Adrenal gland (tissue), 12 donors: ENCODE results near the gene UBXN6. TPM values are rescaled to one million over a fixed set of nuclear protein-coding genes. Genes with fewer than 3 reads are reported as not detected.

Experiments
- DNase-seq, 7 donors: peaks; one replicate each; pipeline ENCODE4 v3.0.0-alpha.2; 2019 to 2020
- H3K27ac ChIP-seq, 5 donors: fragments of 200-600 bp; sonication (generic) in 4 of 5; 1 replicate in 3 of 5; 2 replicates in 2 of 5; pipeline versions ENCODE4 v1.5.1 to v1.8.0; 2016 to 2020; ENCODE audit warnings: mild to moderate bottlenecking in 1 of 5
- H3K27me3 ChIP-seq: fragments of 200-600 bp; 2 replicates; pipeline ENCODE4 v1.8.0; 2021
- H3K36me3 ChIP-seq, 2 donors: fragments of 200-600 bp; replicated peaks in 1 of 2; 1 replicate in 1 of 2; 2 replicates in 1 of 2; pipeline versions ENCODE4 v1.5.1 to v1.8.0; 2018 to 2022
- H3K4me1 ChIP-seq, 2 donors: fragments of 200-600 bp; replicated peaks in 1 of 2; 1 replicate in 1 of 2; 2 replicates in 1 of 2; pipeline versions ENCODE4 v1.5.1 to v1.8.0; 2018 to 2021
- H3K4me3 ChIP-seq, 4 donors: fragments of 200-600 bp; sonication (generic) in 3 of 4; one replicate each; pipeline ENCODE4 v1.5.1; 2016 to 2018
- H3K9me3 ChIP-seq, 3 donors: fragments of 200-600 bp; sonication (generic) in 1 of 3; replicated peaks in 1 of 3; 1 replicate in 2 of 3; 2 replicates in 1 of 3; pipeline versions ENCODE4 v1.5.1 to v1.8.0; 2016 to 2021
- CTCF ChIP-seq, 6 experiments: fragments of 450-650 bp in 4 of 6; fragments of 200-600 bp in 2 of 6; sonication (generic) in 1 of 6; IDR thresholded peaks; 1 replicate in 5 of 6; 2 replicates in 1 of 6; pipeline versions ENCODE4 v1.5.1 to v1.8.0; 2016 to 2021; ENCODE audit warnings: antibody characterized with exemption in 6 of 6, mild to moderate bottlenecking in 2 of 6, moderate library complexity in 1 of 6
- POLR2A ChIP-seq, 2 donors: fragments of 450-650 bp; IDR thresholded peaks; one replicate each; pipeline ENCODE4 v1.6.1; 2017; ENCODE audit warnings: antibody characterized with exemption in 2 of 2, mild to moderate bottlenecking in 2 of 2, moderate library complexity in 1 of 2
- WGBS, 4 donors: extraction: QIAGEN DNeasy Blood & Tissue Kit in 2 of 4; methylation state at CpG; one replicate each; pipeline versions ENCODE4 v1.1.5 to v1.1.7; 2013 to 2017; 5-methylcytosine and 5-hydroxymethylcytosine counted together
- intact Hi-C, 2 donors: fragments of 100-400 bp; cut with DNase I; formaldehyde crosslinking; loops; one replicate each; pipeline versions ENCODE4 v1.14.1 to v1.15.0; 2022 to 2023
- polyA plus RNA-seq, 3 donors: library from polyadenylated mRNA; stranded (reverse); fragments of 200-250 nt in 2 of 3; fragments of 350-450 nt in 1 of 3; fragmentation: Illumina TruSeq in 1 of 3; extraction: RNeasy Lipid Tissue Mini Kit (QIAGEN cat#74804) in 1 of 3; gene quantifications; one replicate each; pipeline ENCODE4 v1.2.3, GENCODE V29; 2013 to 2014
- total RNA-seq, 9 donors: library from RNA; depleted of rRNA in 4 of 9; stranded (reverse); fragments of >200 nt in 4 of 9; fragments of 120-200 nt in 1 of 9; fragmentation: NEBNext Ultra II Directional in 1 of 9; extraction: Animal tissue kit (Norgen Biotek cat#: 25700) in 1 of 9; gene quantifications; one replicate each; pipeline versions ENCODE4 v1.1.0 to v1.2.4, GENCODE V29; 2013 to 2023
- donor health status: healthy with polysubstance abuse.
- donor health status: Bipolar disorder and iron deficiency.
- donor health status: DM: yes; HTN: yes; CAD: no.
- donor health status: DM: no; HTN: no; CAD: no.
- donor health status: DM: no; HTN: no; CAD: no.
- donor health status: DM: yes; HTN: yes; CAD: no.

Gene UBXN6
- total and polyA plus RNA-seq, 12 donors, result 53.9 to 317 (median 254) TPM

DNA sequence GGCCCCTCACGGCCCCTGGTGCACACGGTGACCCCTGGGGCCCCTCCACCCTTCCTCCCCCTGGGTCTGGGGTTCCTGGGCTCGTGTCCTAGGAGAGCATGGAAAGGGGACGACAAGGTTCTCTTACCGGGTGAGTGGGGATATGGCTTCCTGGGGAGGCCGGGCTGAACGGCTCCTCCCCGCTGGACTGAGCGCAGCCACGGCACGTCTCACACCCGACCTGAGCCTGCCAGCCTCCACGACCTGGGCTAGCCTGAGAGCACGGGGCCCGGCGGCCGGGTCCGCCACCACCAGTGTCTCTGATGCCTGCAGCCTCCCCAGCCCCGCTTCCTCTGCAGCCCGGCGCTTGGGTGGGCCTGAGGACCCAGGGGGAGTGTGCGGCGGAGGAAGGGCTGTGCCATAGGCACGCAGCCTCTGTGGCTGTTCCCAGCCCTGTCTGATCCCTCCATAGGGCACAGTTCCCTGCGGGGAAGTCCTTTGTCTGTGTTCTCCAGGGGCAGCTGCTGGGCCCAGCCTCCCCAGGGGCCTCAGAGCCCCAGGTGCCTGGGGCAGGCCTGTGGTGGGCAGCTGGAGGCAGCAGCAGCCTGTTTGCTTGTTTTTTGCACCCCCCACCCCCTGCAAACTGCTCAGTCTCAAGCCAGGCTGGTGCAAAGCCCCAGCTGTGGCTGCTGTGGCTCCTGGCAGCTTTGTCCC lies 45.7 kb upstream of the UBXN6 start:
- H3K36me3 ChIP-seq, result peaks cover 0 to 43% of the 10 kb centered on the region in 2 donors
- H3K4me1 ChIP-seq, result peaks cover 0 to 8% of the 10 kb centered on the region in 2 donors
- no peak overlapping the region for H3K4me3 ChIP-seq
- H3K27me3 ChIP-seq, result no peaks in the 10 kb centered on the region
- TF ChIP-seq POLR2A (IDR thresholded peaks at IDR 0.05), result no peak
- no peak for TF ChIP-seq CTCF (IDR thresholded peaks at IDR 0.05)
- WGBS, 4 donors, result 89 to 98% (median 93%) methylated on average over 10 to 25 of the region's 25 CpGs
- intact Hi-C loops, result no loop called here
- DNase-seq, result no peak
- no peak overlapping the region for H3K27ac ChIP-seq
- H3K9me3 ChIP-seq, result no peaks in the 10 kb centered on the region

- Histone ChIP-seq H3K4me3 (no peak overlapping the region), H3K27ac (no peak overlapping the region), H3K36me3 (peaks cover 0 to 50% of the 10 kb centered on the region in 2 donors), H3K9me3 (no peaks in the 10 kb centered on the region), H3K27me3 (no peaks in the 10 kb centered on the region), H3K4me1 (peaks cover 0 to 8% of the 10 kb centered on the region in 2 donors)
- intact Hi-C loops, result no loop called here
- TF ChIP-seq CTCF (IDR thresholded peaks at IDR 0.05) (no peak), POLR2A (IDR thresholded peaks at IDR 0.05) (no peak)
- DNase-seq, result no peak
- 88 to 92% (median 90%) methylated on average over 21 to 37 of the region's 37 CpGs for WGBS, 4 donors
These were observed 44.9 kb upstream of the UBXN6 start for GRCh38 chr19:4502282-4503131.

- Histone ChIP-seq H3K4me1 (peaks cover 0 to 2% of the 10 kb centered on the region in 2 donors), H3K36me3 (peaks cover 0 to 59% of the 10 kb centered on the region in 2 donors), H3K9me3 (no peaks in the 10 kb centered on the region), H3K4me3 (no peak overlapping the region), H3K27me3 (no peaks in the 10 kb centered on the region), H3K27ac (no peak overlapping the region)
- no peak for TF ChIP-seq POLR2A (IDR thresholded peaks at IDR 0.05)
- TF ChIP-seq CTCF (IDR thresholded peaks at IDR 0.05), result no peak
- DNase-seq, result no peak
- WGBS, 4 donors, result 86 to 94% (median 88%) methylated on average over 14 to 25 of the region's 25 CpGs
- intact Hi-C loops, result no loop called here
These were observed 44.1 kb upstream of the UBXN6 start for GRCh38 chr19:4501691-4502090.

- no peaks in the 10 kb centered on the region for H3K4me1 ChIP-seq
- TF ChIP-seq POLR2A (IDR thresholded peaks at IDR 0.05) (no peak), CTCF (IDR thresholded peaks at IDR 0.05) (no peak)
- H3K9me3 ChIP-seq, result no peaks in the 10 kb centered on the region
- H3K36me3 ChIP-seq, result peaks cover 0 to 65% of the 10 kb centered on the region in 2 donors
- no peaks in the 10 kb centered on the region for H3K27me3 ChIP-seq
- intact Hi-C loops, result no loop called here
- DNase-seq, result no peak
- no peak overlapping the region for H3K4me3 ChIP-seq
- no peak overlapping the region for H3K27ac ChIP-seq
- WGBS, 4 donors, result 94 to 97% (median 96%) methylated on average over 11 to 29 of the region's 29 CpGs
These were observed 43.4 kb upstream of the UBXN6 start for GRCh38 chr19:4500841-4501591.
